ENCODE results near the gene IQSEC1. TPM values are rescaled to one million over a fixed set of nuclear protein-coding genes. Genes with fewer than 3 reads are reported as not detected.

The IQSEC1 gene
- total and polyA plus RNA-seq, 9 of the 15 experiments (the other 6 are each of a cell fraction or from before 2014, with no cell fraction given) = 0.56 to 39.0 (median 6.8) TPM

DNA sequence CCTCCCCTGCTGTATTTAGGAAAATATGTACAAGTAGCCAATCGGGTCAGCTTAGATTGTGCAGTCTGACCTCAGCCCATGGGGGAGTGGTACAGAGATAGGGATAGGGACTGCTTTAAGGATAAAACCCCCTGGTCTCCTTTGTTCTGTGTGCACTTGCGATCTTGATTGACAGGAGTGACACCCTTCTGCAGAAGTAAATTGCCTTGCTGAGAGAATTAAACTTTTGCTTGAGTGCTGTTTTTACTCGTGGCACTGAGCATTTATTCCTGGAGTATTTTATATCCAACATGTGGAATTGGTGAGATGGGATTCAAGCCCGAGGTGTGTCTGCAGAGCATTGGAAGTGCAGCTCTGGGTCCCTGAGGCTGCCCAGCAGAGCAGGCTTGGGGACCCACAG, 208.0 kb downstream of the IQSEC1 start (continued):
- no peak for TF ChIP-seq PCBP1 (IDR thresholded peaks at IDR 0.05; ENCODE audit: low read depth, low read length, poor library complexity, severe bottlenecking)
- peak; percentile 18 to 80; a peak in 1 of 4 replicates for TF ChIP-seq TRIM24 (IDR thresholded peaks at IDR 0.05)
- TF ChIP-seq ZNF561 (CRISPR knock-in tag; conservative IDR thresholded peaks at IDR 0.05) = peak; percentile 93
- peak; percentile 95 for TF ChIP-seq TRIM28 (IDR thresholded peaks at IDR 0.05)
- TF ChIP-seq, protein P1, sequence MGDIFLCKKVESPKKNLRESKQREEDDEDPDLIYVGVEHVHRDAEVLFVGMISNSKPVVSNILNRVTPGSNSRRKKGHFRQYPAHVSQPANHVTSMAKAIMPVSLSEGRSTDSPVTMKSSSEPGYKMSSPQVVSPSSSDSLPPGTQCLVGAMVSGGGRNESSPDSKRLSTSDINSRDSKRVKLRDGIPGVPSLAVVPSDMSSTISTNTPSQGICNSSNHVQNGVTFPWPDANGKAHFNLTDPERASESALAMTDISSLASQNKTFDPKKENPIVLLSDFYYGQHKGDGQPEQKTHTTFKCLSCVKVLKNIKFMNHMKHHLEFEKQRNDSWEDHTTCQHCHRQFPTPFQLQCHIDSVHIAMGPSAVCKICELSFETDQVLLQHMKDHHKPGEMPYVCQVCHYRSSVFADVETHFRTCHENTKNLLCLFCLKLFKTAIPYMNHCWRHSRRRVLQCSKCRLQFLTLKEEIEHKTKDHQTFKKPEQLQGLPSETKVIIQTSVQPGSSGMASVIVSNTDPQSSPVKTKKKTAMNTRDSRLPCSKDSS (IDR thresholded peaks at IDR 0.05; ENCODE audit: low read depth, partially characterized antibody) = peak; percentile 99
- TF ChIP-seq, protein P2, sequence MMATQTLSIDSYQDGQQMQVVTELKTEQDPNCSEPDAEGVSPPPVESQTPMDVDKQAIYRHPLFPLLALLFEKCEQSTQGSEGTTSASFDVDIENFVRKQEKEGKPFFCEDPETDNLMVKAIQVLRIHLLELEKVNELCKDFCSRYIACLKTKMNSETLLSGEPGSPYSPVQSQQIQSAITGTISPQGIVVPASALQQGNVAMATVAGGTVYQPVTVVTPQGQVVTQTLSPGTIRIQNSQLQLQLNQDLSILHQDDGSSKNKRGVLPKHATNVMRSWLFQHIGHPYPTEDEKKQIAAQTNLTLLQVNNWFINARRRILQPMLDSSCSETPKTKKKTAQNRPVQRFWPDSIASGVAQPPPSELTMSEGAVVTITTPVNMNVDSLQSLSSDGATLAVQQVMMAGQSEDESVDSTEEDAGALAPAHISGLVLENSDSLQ (IDR thresholded peaks at IDR 0.05) = peak; percentile 75
- TF ChIP-seq CBX3 (IDR thresholded peaks at IDR 0.05; ENCODE audit: borderline replicate concordance in 1 of 2, low read length in 2 of 2) = peak in 1 of 2 experiments; percentile 100; a peak in 2 of 3 replicates

DNA sequence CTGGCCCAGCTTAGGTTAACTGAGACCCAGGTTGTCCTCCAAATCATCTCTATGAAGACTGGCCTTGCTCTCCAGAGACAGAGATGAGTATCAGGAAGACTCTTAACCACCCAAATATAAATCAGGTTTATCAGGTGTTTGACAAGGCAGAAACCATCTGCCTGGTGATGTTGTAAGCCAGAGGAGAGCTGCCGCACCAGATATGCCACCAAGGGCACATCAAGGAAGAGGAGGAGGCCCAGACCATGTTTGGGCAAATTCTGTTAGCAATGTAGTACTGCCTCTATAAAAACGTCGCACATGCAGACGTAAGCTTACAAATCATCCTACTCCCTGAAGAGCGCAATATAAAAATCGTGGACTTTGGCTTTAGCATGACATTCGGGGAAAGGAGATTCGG, 210.8 kb downstream of the IQSEC1 start:
- Histone ChIP-seq H4K20me1 (replicated peaks; ENCODE audit: control insufficient read depth, insufficient read depth, low read length) (no peaks in the 10 kb centered on the region), H3K4me1 (replicated peaks in 1 of 2; ENCODE audit: control insufficient read depth in 2 of 2, insufficient read depth in 2 of 2, low read length in 2 of 2) (peaks cover 7 to 18% of the 10 kb centered on the region in 2 experiments; a peak in 4 of 5 replicates), H3K27ac (ENCODE audit: extremely low read depth, low read depth, low read length) (no peak overlapping the region), H3K9ac (ENCODE audit: insufficient read depth in 1 of 2, low read depth in 2 of 2, low read length in 2 of 2) (no peak overlapping the region; a peak in 1 of 4 replicates), H3K4me2 (ENCODE audit: insufficient read depth, low read length) (no peak overlapping the region; the same call in 1 of the 2 replicates), H2AFZ (ENCODE audit: low read depth, low read length) (peak overlapping the region; percentile 76), H3K27me3 (ENCODE audit: control insufficient read depth in 2 of 2, insufficient read depth in 2 of 2, low read length in 2 of 2) (no peaks in the 10 kb centered on the region), H3K4me3 (no peak overlapping the region), H3K79me2 (ENCODE audit: control insufficient read depth, insufficient read depth, low read length) (no peaks in the 10 kb centered on the region), H3K9me3 (replicated peaks; ENCODE audit: control insufficient read depth, insufficient read depth, low read depth, low read length) (peaks cover 10% of the 10 kb centered on the region), H3K9me1 (ENCODE audit: control insufficient read depth, insufficient read depth, low read length) (no peaks in the 10 kb centered on the region), H3K36me3 (ENCODE audit: control insufficient read depth, insufficient read depth, low read length) (no peaks in the 10 kb centered on the region)
- no peak; the same call in 1 of the 3 replicates for ATAC-seq
- WGBS (ENCODE audit: insufficient coverage, low coverage, missing lambda C conversion rate) = 67% methylated on average over 8 of the region's 8 CpGs
- intact Hi-C loops (cut with micrococcal nuclease) = no loop called here
- ChIA-PET POLR2A (interaction anchor here (0.9 to 3.4 kb wide), 5 partner anchors 9 to 30 kb away, joined by 3 to 14 read pairs (median 5); partner anchors contain the start of gene RPL32), CTCF (ENCODE audit: low intra/inter-chr PET ratio) (no interaction called here)
- DNase-seq (ENCODE audit: extremely low read depth in 1 of 4, low spot score in 3 of 4) = no peak
- FAIRE-seq = no peak
- no TSS peak for BruUV-seq (replicated peaks)
- in situ Hi-C loops (cut with MboI) = no loop called here
- TF ChIP-seq ZFX (CRISPR knock-in tag; IDR thresholded peaks at IDR 0.05) (0 out of 2 replicates have a peak, but pooled peaks have one; percentile 15), ARID1B (IDR thresholded peaks at IDR 0.05) (0 out of 2 replicates have a peak, but pooled peaks have one; percentile 29), TEAD4 (IDR thresholded peaks at IDR 0.05; ENCODE audit: low read length) (peak; percentile 69), TEAD4 (CRISPR knock-in tag; IDR thresholded peaks at IDR 0.05; ENCODE audit: borderline replicate concordance) (no peak), OTX1 (CRISPR knock-in tag; IDR thresholded peaks at IDR 0.05) (no peak), HIVEP1 (CRISPR knock-in tag; IDR thresholded peaks at IDR 0.05) (no peak), CHD2 (IDR thresholded peaks at IDR 0.05; ENCODE audit: low read depth, low read length) (no peak), KLF16 (IDR thresholded peaks at IDR 0.05) (0 out of 2 replicates have a peak, but pooled peaks have one; percentile 42), ZBTB1 (CRISPR knock-in tag; IDR thresholded peaks at IDR 0.05; ENCODE audit: borderline replicate concordance, low read depth) (no peak), HDGF (IDR thresholded peaks at IDR 0.05) (no peak), NFRKB (IDR thresholded peaks at IDR 0.05; ENCODE audit: low read depth) (no peak), GABPB2 (CRISPR knock-in tag; conservative IDR thresholded peaks at IDR 0.05) (no peak), CBFA2T2 (conservative IDR thresholded peaks at IDR 0.05) (peak; percentile 32; the same call in 1 of the 2 replicates)
- TF ChIP-seq, protein P3, sequence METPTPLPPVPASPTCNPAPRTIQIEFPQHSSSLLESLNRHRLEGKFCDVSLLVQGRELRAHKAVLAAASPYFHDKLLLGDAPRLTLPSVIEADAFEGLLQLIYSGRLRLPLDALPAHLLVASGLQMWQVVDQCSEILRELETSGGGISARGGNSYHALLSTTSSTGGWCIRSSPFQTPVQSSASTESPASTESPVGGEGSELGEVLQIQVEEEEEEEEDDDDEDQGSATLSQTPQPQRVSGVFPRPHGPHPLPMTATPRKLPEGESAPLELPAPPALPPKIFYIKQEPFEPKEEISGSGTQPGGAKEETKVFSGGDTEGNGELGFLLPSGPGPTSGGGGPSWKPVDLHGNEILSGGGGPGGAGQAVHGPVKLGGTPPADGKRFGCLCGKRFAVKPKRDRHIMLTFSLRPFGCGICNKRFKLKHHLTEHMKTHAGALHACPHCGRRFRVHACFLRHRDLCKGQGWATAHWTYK (CRISPR knock-in tag; IDR thresholded peaks at IDR 0.05) = no peak
